ENCODE measurements around the gene GRM8.

DNA sequence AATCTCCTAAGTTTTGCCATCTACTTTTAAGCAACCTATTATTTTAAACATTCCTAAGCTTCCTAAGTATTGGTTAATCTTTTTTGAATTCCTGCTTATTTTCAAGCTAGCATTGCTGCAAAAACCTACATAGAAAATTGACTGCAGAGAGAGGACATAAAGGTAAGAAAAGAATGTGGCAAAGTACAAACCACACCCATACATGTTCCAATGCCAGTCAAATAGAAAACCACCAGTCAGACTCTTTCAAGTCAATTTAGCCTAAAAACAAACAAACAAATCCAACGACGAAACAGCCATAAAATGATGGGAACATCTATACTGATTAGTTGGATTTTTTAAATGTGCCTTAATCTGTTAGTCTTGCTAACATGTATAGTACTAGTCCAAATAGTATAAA lies 804.8 kb downstream of the GRM8 start:
- TF ChIP-seq EZH2 (IDR thresholded peaks at IDR 0.05; ENCODE audit: borderline replicate concordance, insufficient read depth, low read length, poor library complexity, severe bottlenecking) (no peak), SMC3 (conservative IDR thresholded peaks at IDR 0.05; ENCODE audit: poor library complexity) (no peak), TAF1 (IDR thresholded peaks at IDR 0.05; ENCODE audit: low read depth) (no peak), POLR2AphosphoS5 (IDR thresholded peaks at IDR 0.05) (no peak), MXI1 (conservative IDR thresholded peaks at IDR 0.05; ENCODE audit: poor library complexity, severe bottlenecking) (no peak), EP300 (conservative IDR thresholded peaks at IDR 0.05; ENCODE audit: poor library complexity, severe bottlenecking) (no peak), RAD21 (conservative IDR thresholded peaks at IDR 0.05) (no peak)
- TF ChIP-seq, protein P1, sequence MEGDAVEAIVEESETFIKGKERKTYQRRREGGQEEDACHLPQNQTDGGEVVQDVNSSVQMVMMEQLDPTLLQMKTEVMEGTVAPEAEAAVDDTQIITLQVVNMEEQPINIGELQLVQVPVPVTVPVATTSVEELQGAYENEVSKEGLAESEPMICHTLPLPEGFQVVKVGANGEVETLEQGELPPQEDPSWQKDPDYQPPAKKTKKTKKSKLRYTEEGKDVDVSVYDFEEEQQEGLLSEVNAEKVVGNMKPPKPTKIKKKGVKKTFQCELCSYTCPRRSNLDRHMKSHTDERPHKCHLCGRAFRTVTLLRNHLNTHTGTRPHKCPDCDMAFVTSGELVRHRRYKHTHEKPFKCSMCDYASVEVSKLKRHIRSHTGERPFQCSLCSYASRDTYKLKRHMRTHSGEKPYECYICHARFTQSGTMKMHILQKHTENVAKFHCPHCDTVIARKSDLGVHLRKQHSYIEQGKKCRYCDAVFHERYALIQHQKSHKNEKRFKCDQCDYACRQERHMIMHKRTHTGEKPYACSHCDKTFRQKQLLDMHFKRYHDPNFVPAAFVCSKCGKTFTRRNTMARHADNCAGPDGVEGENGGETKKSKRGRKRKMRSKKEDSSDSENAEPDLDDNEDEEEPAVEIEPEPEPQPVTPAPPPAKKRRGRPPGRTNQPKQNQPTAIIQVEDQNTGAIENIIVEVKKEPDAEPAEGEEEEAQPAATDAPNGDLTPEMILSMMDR (IDR thresholded peaks at IDR 0.05; ENCODE audit: poor library complexity, severe bottlenecking) = no peak
- TF ChIP-seq, protein P2, sequence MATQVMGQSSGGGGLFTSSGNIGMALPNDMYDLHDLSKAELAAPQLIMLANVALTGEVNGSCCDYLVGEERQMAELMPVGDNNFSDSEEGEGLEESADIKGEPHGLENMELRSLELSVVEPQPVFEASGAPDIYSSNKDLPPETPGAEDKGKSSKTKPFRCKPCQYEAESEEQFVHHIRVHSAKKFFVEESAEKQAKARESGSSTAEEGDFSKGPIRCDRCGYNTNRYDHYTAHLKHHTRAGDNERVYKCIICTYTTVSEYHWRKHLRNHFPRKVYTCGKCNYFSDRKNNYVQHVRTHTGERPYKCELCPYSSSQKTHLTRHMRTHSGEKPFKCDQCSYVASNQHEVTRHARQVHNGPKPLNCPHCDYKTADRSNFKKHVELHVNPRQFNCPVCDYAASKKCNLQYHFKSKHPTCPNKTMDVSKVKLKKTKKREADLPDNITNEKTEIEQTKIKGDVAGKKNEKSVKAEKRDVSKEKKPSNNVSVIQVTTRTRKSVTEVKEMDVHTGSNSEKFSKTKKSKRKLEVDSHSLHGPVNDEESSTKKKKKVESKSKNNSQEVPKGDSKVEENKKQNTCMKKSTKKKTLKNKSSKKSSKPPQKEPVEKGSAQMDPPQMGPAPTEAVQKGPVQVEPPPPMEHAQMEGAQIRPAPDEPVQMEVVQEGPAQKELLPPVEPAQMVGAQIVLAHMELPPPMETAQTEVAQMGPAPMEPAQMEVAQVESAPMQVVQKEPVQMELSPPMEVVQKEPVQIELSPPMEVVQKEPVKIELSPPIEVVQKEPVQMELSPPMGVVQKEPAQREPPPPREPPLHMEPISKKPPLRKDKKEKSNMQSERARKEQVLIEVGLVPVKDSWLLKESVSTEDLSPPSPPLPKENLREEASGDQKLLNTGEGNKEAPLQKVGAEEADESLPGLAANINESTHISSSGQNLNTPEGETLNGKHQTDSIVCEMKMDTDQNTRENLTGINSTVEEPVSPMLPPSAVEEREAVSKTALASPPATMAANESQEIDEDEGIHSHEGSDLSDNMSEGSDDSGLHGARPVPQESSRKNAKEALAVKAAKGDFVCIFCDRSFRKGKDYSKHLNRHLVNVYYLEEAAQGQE (IDR thresholded peaks at IDR 0.05; ENCODE audit: borderline replicate concordance) = no peak

Measured in neural cell (in vitro differentiated cells).